Type B pancreatic cell (in vitro differentiated cells): ENCODE measurements around the gene LAMTOR5. TPM values are rescaled to one million over a fixed set of nuclear protein-coding genes. Genes with fewer than 3 reads are reported as not detected.

ENCODE experiments used
- DNase-seq: peaks from one replicate; pipeline ENCODE4 v3.0.0; 2021; ENCODE audit warnings: mixed read lengths; ENCODE audit not compliant: unreplicated experiment; ENCODE audit errors: extremely low spot score
- H3K27ac Mint-ChIP-seq: 2 replicates; pipeline ENCODE4 v1.8.0; 2021; ENCODE audit warnings: mild to moderate bottlenecking, mixed read lengths
- H3K27me3 Mint-ChIP-seq: 2 replicates; pipeline ENCODE4 v1.8.0; 2021; ENCODE audit warnings: mixed read lengths
- H3K36me3 Mint-ChIP-seq: 2 replicates; pipeline ENCODE4 v1.8.0; 2021; ENCODE audit warnings: mixed read lengths
- H3K4me1 Mint-ChIP-seq: one replicate; pipeline ENCODE4 v1.8.0; 2021; ENCODE audit warnings: mixed read lengths; ENCODE audit not compliant: unreplicated experiment
- H3K4me3 Mint-ChIP-seq: 2 replicates; pipeline ENCODE4 v1.8.0; 2021; ENCODE audit warnings: mild to moderate bottlenecking, mixed read lengths
- H3K9me3 Mint-ChIP-seq: 2 replicates; pipeline ENCODE4 v1.8.0; 2021; ENCODE audit warnings: mixed read lengths
- CTCF ChIP-seq: fragments of 200-600 bp; sonication (generic); conservative IDR thresholded peaks from 2 replicates; pipeline ENCODE4 v1.5.0; 2021; ENCODE audit warnings: antibody characterized with exemption, mild to moderate bottlenecking
- total RNA-seq: library from RNA; stranded (reverse); gene quantifications from 2 replicates; pipeline ENCODE4 v1.2.1, GENCODE V29; 2021; ENCODE audit warnings: low replicate concordance

Gene LAMTOR5
- total RNA-seq, 1 donor from 2014 or later: 131 TPM

- H3K9me3 Mint-ChIP-seq: no peaks in the 10 kb centered on the region
- no peaks in the 10 kb centered on the region for H3K36me3 Mint-ChIP-seq
- TF ChIP-seq CTCF: no peak
- no peak overlapping the region for H3K4me3 Mint-ChIP-seq
- DNase-seq: no peak
- H3K27me3 Mint-ChIP-seq: peaks cover 64% of the 10 kb centered on the region
- H3K4me1 Mint-ChIP-seq: no peaks in the 10 kb centered on the region
- no peak overlapping the region for H3K27ac Mint-ChIP-seq
These were observed 44.8 kb upstream of the LAMTOR5 start for GRCh38 chr1:110452330-110452729.

DNA sequence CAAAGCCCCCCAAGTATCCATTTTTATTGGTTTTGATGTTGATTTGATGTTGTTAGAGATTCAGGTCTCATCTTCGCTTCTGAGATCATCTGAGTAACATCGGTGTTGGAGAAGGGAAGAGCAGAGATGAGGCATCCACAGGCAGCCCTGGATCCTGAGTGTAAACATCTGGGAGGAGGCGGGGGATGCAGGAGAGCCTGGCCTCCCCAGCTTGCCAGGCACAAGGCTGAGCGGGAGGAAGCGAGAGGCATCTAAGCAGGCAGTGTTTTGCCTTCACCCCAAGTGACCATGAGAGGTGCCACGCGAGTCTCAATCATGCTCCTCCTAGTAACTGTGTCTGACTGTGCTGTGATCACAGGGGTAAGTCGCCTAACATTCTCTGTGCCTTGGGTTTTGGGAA, 43.4 kb upstream of the LAMTOR5 start, which contains the start of gene PROK1:
Gene PROK1, plus strand, starts transcription at position 221 of the 400 bp plus-strand sequence. Its CDS starts 68 bp downstream, at position 289.
- Mint-ChIP-seq H3K36me3 (no peaks in the 10 kb centered on the region), H3K27ac (no peak within 1 kb of the TSS), H3K27me3 (peaks cover 59% of the 10 kb centered on the region), H3K4me1 (no peaks in the 10 kb centered on the region), H3K4me3 (no peak within 1 kb of the TSS), H3K9me3 (no peaks in the 10 kb centered on the region)
- no peak for TF ChIP-seq CTCF
- DNase-seq: no peak

DNA sequence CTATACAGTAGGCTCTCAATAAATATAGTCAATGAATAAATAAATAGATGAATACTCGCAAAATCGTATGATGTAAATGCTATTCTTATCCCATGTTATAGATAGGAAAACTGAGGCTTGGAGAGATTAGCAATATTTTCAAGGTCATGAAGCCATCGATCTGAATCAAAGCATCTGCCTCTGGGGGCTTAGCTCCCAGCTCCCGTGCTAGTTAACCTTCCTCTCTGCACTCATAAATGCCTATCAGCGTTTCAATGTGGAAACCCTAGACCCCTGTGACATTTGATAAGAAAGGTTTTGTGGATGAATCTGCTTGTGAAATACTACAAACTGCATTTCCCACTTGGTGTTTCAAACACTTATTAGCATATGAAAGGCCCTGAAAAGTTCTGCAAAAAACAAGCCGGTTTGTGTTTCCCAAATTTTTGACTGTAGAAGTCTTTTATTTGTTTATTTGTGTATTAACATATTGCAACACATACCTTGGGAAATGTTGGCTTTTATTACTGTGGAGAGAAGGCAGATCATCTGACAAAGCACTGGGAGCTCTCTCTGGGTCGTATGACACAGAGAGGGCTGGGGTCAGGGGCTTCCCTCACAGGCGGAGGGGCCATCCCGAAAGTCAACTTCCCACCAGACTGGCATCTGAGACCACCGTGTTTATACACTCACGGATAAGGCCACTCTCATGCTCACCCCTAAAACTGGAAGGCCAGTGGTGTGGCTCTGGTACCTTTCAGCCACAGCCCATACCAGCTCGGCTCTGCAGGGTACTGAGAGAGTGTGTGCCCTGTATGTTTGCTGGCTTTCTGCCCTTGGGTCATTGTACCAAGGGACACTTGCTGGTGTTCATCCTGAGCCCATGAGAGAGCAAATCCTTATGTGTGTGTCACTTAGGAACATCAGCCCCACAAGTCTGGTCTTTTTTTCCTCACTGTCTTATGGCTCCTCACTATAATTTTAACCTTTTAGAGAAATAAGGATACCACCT, 42.5 kb upstream of the LAMTOR5 start:
- peaks cover 55% of the 10 kb centered on the region for H3K27me3 Mint-ChIP-seq
- no peaks in the 10 kb centered on the region for H3K9me3 Mint-ChIP-seq
- H3K4me3 Mint-ChIP-seq: no peak overlapping the region
- H3K27ac Mint-ChIP-seq: no peak overlapping the region
- no peak for DNase-seq
- no peaks in the 10 kb centered on the region for H3K36me3 Mint-ChIP-seq
- no peaks in the 10 kb centered on the region for H3K4me1 Mint-ChIP-seq
- TF ChIP-seq CTCF: no peak

DNA sequence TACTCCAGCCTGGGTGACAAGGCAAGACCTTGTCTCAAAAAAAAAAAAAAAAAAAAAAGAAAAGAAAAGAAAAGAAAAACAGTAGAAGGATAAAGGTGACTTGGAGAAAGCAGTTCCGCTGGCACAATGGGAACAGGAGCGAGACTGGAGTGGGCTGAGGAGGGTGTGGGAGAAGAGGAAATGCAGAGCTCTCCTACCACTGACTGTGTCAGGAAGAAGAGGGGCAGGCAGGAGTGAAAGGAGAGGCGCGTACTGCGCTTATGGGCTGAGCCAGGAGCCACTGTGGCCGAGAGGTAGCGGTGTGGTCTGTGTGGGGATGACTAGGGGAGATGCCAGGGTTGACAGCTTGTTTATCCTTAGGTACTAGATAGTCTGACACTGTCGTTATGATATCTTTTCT, 37.1 kb upstream of the LAMTOR5 start:
- Mint-ChIP-seq H3K4me1 (no peaks in the 10 kb centered on the region), H3K4me3 (no peak overlapping the region), H3K27ac (no peak overlapping the region), H3K9me3 (no peaks in the 10 kb centered on the region), H3K27me3 (peaks cover 22% of the 10 kb centered on the region), H3K36me3 (no peaks in the 10 kb centered on the region)
- no peak for TF ChIP-seq CTCF
- DNase-seq: no peak

- H3K27ac Mint-ChIP-seq: no peak overlapping the region
- H3K9me3 Mint-ChIP-seq: no peaks in the 10 kb centered on the region
- DNase-seq: no peak
- H3K36me3 Mint-ChIP-seq: no peaks in the 10 kb centered on the region
- TF ChIP-seq CTCF: no peak
- H3K4me3 Mint-ChIP-seq: no peak overlapping the region
- peaks cover 14% of the 10 kb centered on the region for H3K27me3 Mint-ChIP-seq
- no peaks in the 10 kb centered on the region for H3K4me1 Mint-ChIP-seq
These were observed 36.0 kb upstream of the LAMTOR5 start for GRCh38 chr1:110443451-110443850.
